ENCODE results near the gene NLRX1. TPM values are rescaled to one million over a fixed set of nuclear protein-coding genes. Genes with fewer than 3 reads are reported as not detected.

NLRX1 gene
- total RNA-seq, 1 experiment from 2014 or later = 25.2 TPM

DNA sequence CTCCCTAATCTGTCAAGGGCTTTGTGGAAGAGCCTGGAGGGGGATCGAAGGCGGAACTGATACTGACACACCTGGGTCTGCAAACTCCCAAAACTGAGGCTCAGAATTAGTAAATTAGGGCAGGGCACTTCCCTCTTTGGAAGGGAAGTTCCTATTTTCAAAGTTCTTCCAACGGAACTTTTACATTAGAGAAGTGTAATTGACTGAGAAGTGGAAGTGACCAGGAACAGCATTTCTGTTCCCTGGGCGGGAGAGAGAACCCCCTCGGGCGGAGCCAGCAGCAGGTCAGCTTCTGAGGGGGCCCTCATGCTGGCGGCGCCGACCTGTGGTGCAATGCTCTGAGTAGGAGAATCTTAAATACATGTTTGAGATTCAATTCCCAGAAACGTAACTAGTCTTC, 36.6 kb downstream of the NLRX1 start:
- no peaks in the 10 kb centered on the region for H3K36me3 ChIP-seq (ENCODE audit: control insufficient read depth, insufficient read depth, low read length)
- ATAC-seq (no peak), DNase-seq (ENCODE audit: low read depth, low spot score) (no peak)
- TF ChIP-seq SIN3A (IDR thresholded peaks at IDR 0.05; ENCODE audit: borderline replicate concordance, insufficient read depth, low read depth, low read length) (no peak), POLR2AphosphoS5 (IDR thresholded peaks at IDR 0.05; ENCODE audit: low read depth, low read length) (no peak), TCF7L2 (IDR thresholded peaks at IDR 0.05; ENCODE audit: low read depth, low read length) (no peak)
- TF ChIP-seq, protein P1, sequence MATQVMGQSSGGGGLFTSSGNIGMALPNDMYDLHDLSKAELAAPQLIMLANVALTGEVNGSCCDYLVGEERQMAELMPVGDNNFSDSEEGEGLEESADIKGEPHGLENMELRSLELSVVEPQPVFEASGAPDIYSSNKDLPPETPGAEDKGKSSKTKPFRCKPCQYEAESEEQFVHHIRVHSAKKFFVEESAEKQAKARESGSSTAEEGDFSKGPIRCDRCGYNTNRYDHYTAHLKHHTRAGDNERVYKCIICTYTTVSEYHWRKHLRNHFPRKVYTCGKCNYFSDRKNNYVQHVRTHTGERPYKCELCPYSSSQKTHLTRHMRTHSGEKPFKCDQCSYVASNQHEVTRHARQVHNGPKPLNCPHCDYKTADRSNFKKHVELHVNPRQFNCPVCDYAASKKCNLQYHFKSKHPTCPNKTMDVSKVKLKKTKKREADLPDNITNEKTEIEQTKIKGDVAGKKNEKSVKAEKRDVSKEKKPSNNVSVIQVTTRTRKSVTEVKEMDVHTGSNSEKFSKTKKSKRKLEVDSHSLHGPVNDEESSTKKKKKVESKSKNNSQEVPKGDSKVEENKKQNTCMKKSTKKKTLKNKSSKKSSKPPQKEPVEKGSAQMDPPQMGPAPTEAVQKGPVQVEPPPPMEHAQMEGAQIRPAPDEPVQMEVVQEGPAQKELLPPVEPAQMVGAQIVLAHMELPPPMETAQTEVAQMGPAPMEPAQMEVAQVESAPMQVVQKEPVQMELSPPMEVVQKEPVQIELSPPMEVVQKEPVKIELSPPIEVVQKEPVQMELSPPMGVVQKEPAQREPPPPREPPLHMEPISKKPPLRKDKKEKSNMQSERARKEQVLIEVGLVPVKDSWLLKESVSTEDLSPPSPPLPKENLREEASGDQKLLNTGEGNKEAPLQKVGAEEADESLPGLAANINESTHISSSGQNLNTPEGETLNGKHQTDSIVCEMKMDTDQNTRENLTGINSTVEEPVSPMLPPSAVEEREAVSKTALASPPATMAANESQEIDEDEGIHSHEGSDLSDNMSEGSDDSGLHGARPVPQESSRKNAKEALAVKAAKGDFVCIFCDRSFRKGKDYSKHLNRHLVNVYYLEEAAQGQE (IDR thresholded peaks at IDR 0.05; ENCODE audit: insufficient read depth in 1 of 2, low read depth in 2 of 2, low read length in 1 of 2) = no peak
- H3K4me1 ChIP-seq (ENCODE audit: control insufficient read depth, insufficient read depth, low read length) = peaks cover 29% of the 10 kb centered on the region
- peak overlapping the region; percentile 95 for H3K27ac ChIP-seq (ENCODE audit: low read length)
- no peaks in the 10 kb centered on the region for H3K9me3 ChIP-seq (ENCODE audit: control insufficient read depth, insufficient read depth, low read depth, low read length)
- POLR2A ChIA-PET = interaction anchor here (0.5 kb wide), 1 partner anchor 27 kb away, joined by 7 read pairs; no protein-coding TSS in a partner anchor
- H3K27me3 ChIP-seq (ENCODE audit: control insufficient read depth, insufficient read depth, low read length) = no peaks in the 10 kb centered on the region
- intact Hi-C loops (cut with micrococcal nuclease; ENCODE audit: unreplicated experiment) (no loop called here), in situ Hi-C loops (cut with HindIII; ENCODE audit: low pct_unique_long_range_greater_than_20kb, low sequenced_read_pairs) (no loop called here)
- CTCF ChIA-PET = interaction anchor here (1.8 to 3.0 kb wide), 2 partner anchors 118 to 133 kb away, joined by 7 to 13 read pairs; no protein-coding TSS in a partner anchor
- TSS peak; percentile 96 for BruUV-seq (replicated peaks)
- H3K4me3 ChIP-seq (ENCODE audit: low read depth in 2 of 2, low read length in 2 of 2) = peak overlapping the region; percentile 80 to 96

GRCh38 chr11:119205574-119206510, 37.3 kb downstream of the NLRX1 start, which contains the start of gene CBL:
Gene CBL (plus strand): TSS chr11:119206339. CDS start chr11:119206418, 79 bp downstream.
- POLR2A ChIA-PET = interaction anchor here (0.5 to 0.7 kb wide), 6 partner anchors 21 to 543 kb away, joined by 3 to 14 read pairs (median 6); no protein-coding TSS in a partner anchor
- Histone ChIP-seq H3K36me3 (ENCODE audit: control insufficient read depth, insufficient read depth, low read length) (no peaks in the 10 kb centered on the region), H3K4me3 (ENCODE audit: low read depth in 2 of 2, low read length in 2 of 2) (peak within 1 kb of the TSS; percentile 80 to 96), H3K27ac (ENCODE audit: low read length) (peak within 1 kb of the TSS; percentile 95), H3K4me1 (ENCODE audit: control insufficient read depth, insufficient read depth, low read length) (peaks cover 32% of the 10 kb centered on the region), H3K27me3 (ENCODE audit: control insufficient read depth, insufficient read depth, low read length) (no peaks in the 10 kb centered on the region), H3K9me3 (ENCODE audit: control insufficient read depth, insufficient read depth, low read depth, low read length) (no peaks in the 10 kb centered on the region)
- no TSS peak for BruUV-seq (replicated peaks)
- intact Hi-C loops (cut with micrococcal nuclease; ENCODE audit: unreplicated experiment) (no loop called here), in situ Hi-C loops (cut with HindIII; ENCODE audit: low pct_unique_long_range_greater_than_20kb, low sequenced_read_pairs) (no loop called here)
- DNase-seq (ENCODE audit: low read depth, low spot score) (peak; percentile 81), ATAC-seq (peak; percentile 95)
- TF ChIP-seq POLR2AphosphoS5 (IDR thresholded peaks at IDR 0.05; ENCODE audit: low read depth, low read length) (peak; percentile 57), SIN3A (IDR thresholded peaks at IDR 0.05; ENCODE audit: borderline replicate concordance, insufficient read depth, low read depth, low read length) (peak; percentile 26; the same call in 1 of the 2 replicates), CTCF (IDR thresholded peaks at IDR 0.05) (peak; percentile 99), TCF7L2 (IDR thresholded peaks at IDR 0.05; ENCODE audit: low read depth, low read length) (peak; percentile 88)
- TF ChIP-seq, protein P1 (IDR thresholded peaks at IDR 0.05; ENCODE audit: insufficient read depth in 1 of 2, low read depth in 2 of 2, low read length in 1 of 2) = no peak
- CTCF ChIA-PET = interaction anchor here (0.6 to 3.0 kb wide), 19 partner anchors 10 to 1463 kb away, joined by 3 to 15 read pairs (median 5); partner anchors contain the start of gene CENATAC

Measured in Panc1 (cell line).